HG03103 (cell line): ENCODE measurements around the gene VASH2.
"Not testable (repeated sequence)": the region's sequence is repeated elsewhere in the genome, so short reads cannot be mapped to it uniquely, and the experiment has no call there.

Experiments used
- ATAC-seq: cut with Tn5 transposase; IDR thresholded peaks from one replicate; pipeline ENCODE4 v1.9.1; 2021; ENCODE audit warnings: low read depth; ENCODE audit not compliant: unreplicated experiment

VASH2 gene

DNA sequence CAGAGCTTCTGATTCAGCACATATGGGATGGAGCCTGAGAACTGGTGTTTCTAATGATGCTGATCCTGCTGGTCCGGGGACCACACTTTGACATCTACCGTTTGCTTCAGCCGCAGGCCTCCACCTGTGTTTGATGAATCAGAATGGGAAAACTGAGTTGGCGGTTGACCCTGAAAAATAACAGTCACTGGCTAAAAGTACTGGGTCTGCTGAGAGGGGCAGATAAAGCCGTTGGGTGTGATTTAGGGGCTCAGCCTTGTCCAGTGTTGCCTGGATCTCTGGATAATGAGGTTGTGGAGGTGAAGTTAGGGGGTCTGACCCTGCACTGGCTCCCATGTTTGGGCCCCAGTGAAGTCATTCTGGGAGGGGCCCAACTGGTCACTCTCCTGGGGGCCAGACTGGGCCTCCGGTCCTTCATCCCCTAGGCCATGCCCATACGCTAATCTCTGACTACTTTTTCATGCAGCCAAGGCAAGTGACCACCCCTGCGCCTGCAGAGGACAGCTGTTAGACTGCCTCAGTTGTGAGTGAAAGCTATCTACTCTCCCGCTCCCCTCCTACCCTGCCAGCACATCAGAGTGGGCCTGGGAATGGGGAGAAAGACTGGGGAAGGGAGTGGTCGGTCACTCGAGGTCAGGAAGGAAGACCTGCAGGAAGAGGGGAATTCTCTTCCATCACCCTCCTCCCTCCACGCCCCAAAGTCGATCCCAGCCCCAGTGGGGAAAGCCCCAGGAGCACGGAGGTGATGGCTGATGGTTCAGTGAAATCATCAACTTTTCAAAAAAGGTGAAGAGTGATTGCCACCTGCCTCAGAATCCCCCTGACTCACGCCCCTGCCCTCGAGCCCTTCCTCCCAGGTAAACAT lies 27.7 kb downstream of the VASH2 start:
- ATAC-seq = peak; percentile 40

GRCh38 chr1:212979340-212980122 lies 29.2 kb downstream of the VASH2 start:
- peak; percentile 76 for ATAC-seq

- ATAC-seq = no peak
Observed at GRCh38 chr1:212980123-212980785, 29.9 kb downstream of the VASH2 start.

DNA sequence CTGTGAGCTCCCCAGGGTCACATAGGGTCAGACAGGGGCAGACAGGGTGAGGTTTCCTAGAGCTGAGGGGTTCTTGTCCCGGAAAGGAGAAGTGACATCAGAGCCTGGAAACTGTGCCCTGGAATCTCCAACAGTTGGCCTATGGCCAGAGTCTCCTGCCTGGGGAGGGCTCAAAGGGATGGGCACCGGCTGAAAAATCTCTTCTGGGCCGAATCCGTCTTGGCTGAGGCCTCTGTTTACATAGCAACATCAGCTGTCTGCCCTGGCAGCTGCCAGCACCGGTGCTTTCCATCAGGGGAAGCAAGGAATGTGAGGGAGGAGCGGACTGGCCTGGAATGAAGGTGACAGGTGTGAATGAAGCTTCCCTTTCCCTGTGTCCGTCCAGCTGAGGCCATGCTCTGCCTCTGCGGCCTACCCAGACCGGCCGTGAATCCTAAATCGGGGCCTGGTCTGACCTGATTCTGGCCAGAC lies 30.7 kb downstream of the VASH2 start:
- ATAC-seq = no peak

GRCh38 chr1:212981571-212982328 lies 31.4 kb downstream of the VASH2 start:
- peak; percentile 36 for ATAC-seq

DNA sequence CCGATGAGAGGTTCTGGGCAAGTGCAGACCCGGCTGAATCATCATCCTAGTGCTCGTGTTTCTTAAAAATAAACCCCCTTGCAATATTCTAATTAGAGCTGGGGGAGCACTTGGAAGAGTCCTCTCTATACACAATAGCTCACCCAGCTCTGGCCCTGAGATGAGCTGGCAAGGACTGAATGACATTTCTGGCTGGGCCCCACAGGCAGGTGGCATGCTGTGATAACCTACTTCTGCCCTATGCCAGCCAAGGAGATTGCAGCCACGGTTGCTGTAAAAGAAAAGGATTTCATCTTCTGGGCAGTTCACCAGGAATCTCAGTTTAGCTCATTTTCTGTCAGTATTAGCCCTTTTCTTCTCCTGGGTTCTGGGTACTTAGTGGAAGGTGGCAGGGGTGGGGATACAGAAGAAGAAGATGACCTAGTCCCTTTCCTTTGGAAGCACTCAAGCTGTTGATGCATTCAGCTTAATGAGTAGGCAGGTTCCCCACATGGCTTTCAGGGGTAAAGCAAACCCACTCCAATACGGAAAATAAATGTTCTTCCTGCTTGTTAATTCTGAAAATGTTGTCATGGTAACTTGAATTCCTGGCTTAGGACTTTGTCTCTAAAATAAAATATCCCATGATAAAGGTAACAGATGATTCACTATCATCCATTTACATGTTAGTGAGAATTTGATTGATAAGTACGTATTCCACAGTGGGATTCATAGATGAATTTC lies 32.2 kb downstream of the VASH2 start:
- no peak for ATAC-seq

DNA sequence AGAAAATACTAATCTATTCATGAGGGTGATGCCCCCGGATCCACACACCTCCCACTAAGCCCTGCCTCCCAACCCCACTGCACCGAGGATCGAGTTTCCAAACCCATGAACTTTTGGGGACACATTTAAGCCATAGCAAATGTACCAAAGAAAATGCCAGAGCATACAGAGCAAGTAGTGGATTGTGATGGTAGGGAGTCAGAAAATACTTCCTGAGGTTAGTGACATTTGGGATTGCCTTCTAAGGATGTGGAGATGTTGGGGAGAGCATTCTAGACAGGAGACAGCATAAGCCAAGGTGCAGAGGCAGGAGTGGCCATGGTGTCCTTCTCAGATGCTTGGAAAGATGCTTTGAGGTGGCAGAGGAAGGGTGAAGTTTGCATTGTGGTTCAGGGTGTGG lies 33.1 kb downstream of the VASH2 start:
- ATAC-seq = no peak

DNA sequence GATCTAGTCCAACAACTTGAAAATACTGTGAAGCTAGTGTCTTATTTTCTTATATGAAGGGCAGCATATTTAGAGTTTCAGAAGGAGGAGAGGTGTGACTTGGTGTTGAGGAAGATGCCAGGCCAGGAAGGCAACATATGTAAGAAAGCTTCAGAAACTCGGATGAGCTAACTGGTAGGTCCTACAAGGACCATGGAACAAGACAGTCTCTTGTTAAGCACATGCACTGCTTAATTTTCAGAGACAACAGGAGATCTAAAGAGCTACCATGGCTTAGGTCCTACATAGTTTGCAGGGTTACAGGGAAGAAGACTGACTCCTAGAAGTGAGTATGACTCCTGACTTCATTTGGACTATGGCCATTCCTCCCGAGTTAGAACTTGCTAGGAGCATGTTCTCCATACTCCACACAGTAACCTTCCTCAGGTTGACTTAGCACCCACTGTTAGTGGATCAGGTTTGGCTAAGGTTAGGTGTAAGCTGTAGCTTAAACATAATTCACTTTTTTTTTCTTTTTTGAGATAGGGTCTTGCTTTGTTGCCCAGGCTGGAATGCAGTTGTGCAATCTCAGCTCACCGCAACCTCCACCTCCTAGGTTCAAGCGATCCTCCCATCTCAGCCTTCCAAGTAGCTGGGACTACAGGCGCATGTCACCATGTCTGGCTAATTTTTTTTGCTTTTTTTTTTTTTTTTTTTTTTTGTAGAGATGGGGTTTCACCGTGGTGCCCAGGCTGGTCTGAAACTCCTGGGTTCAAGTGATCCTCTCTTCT lies 34.4 kb downstream of the VASH2 start:
- ATAC-seq = no peak

DNA sequence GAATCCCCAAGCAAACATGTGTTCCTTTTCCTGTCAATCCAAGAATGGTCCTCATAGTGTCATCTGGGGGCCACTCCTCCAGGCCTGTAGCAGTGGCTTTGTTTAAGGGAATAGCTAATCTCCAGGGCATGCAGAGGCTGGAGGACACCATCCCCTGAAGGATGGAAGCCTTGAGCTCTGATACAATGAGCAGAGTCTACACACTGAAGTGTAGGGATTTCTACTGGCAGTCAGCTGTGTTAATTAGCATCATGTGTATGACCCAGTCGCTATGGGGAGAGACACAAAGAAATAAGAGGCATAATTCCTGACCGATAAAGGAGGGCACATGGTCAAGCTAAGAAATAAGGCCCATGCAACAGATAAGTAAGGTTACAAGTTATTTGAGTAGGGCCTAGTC lies 36.2 kb downstream of the VASH2 start:
- ATAC-seq = no peak

DNA sequence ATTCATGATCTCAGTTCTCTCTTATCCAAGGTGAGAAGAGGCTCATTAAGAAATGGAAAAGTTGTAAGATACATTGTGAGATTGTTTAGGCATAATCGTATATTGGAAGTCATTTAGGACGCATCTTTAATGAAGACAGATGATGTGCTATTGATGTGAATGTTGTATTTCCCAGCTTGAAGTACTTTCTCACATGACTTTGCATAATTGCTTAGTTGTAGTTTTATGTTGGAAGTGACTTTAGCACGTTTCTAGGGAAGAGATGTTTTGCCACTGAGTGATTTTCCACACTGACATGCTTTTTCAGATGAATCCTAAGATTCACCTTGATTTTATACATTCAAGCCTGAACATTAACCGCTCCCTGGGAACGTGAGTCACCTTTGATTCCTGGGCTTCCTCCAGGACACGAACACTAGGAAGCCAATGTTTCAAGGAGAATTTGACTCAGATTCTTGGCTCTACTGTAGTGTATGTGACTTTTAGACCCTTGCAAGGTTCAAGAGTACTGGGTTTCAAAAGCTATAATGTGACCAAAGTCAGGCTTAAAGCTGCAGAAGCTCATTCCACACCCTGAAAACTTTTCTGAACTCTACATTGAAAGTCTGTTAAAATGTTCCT lies 37.5 kb downstream of the VASH2 start:
- no peak for ATAC-seq

- ATAC-seq = no peak
Observed at GRCh38 chr1:212990276-212990675, 39.9 kb downstream of the VASH2 start.

DNA sequence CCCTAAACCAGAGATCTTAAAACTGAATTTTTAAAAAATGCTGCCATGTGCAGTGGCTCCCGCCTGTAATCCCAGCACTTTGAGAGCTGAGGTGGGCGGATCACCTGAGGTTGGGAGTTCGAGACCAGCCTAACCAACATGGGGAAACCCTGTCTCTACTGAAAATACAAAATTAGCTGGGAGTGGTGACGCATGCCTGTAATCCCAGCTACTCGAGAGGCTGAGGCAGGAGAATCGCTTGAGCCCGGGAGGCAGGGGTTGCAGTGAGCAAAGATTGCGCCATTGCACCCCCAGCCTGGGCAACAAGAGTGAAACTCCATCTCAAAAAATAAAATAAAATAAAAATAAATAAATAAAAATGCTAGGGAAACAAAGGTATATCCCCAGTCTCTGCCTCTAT lies 43.6 kb downstream of the VASH2 start:
- not testable (repeated sequence) for ATAC-seq

DNA sequence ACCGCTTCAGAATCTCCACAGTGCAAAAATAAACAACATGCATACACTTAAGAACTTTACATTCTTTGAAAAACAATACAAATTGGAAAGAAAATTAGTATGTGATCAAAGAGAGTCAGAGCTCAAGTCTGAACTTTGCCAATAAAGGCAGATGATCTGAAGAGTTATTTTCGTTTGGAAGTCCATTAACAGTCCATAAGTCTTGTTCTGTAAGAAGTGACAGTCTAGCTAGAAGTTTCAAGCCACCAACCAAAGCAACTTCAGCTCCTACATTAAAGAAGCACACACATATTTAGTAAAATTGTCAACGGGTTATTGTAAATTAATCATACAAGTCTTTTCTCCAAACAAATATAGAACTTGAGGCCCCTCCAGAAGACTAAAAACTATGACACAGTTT lies 44.6 kb downstream of the VASH2 start:
- no peak for ATAC-seq

DNA sequence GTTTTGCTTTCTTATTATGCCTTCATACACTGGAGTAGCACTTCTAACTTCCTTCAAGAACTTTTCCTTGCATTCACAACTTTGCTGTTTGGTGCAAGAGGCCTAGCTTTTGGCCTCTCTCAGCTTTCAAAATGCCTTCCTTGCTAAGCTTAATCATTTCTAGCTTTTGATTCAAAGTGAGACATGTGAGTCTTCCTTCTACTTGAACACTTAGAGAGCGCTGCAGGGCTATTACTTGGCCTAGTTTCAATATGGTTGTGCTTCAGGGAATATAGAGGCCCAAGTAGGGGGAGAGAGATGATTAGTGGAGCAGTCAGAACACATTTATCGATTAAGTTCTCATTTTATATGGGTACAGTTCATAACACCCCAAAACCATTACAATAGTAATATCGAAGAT lies 52.9 kb downstream of the VASH2 start:
- ATAC-seq = no peak

- ATAC-seq = peak; percentile 80
Observed at GRCh38 chr1:213008564-213008963, 58.2 kb downstream of the VASH2 start.

DNA sequence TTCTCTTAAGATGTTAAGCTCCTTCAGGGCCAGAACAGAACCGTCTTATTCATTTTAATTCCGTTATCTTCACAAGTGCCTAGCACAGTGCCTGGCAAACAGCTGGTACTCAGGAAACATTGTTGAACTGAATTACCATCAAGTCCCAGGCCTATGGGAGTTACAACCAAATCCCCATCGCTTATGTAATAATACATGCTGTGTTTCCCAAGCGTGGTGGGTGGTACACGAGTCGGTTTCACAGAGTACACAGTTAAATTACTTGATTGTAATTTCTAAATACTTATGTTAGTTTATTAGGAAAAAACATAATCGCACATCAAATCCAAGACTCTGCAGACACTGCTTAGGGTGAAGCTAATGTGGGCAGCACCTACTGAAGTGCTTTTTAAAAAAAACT lies 64.3 kb downstream of the VASH2 start:
- ATAC-seq = no peak

- peak; percentile 91 for ATAC-seq
Observed at GRCh38 chr1:213015099-213016050, 65.0 kb downstream of the VASH2 start, which contains the start of gene ANGEL2. TSS of gene ANGEL2 (minus strand) at chr1:213015867. CDS start at chr1:213015671, 196 bp downstream.
